Calu3 (cell line): ENCODE data around the gene GINS1. TPM values are rescaled to one million over a fixed set of nuclear protein-coding genes. Genes with fewer than 3 reads are reported as not detected.

Experiments used
- BruUV-seq: library from RNA; stranded (reverse); fragments of 400-500 nt; replicated peaks from 2 replicates; lab custom pipeline; 2021; lab: Mats Ljungman, UMichigan
- CTCF ChIA-PET: fragments of 300-600 bp; sonication (Branson Sonifier 250); formaldehyde crosslinking; loops from one replicate; lab custom pipeline; 2022; ENCODE audit warnings: antibody characterized with exemption; lab: Charles Lee
- DNase-seq: peaks from one replicate; pipeline ENCODE4 v3.0.0; 2022
- H3K27ac Mint-ChIP-seq: one replicate; pipeline ENCODE4 v1.8.0; 2022; ENCODE audit warnings: mixed read lengths; ENCODE audit not compliant: unreplicated experiment
- H3K27me3 Mint-ChIP-seq: one replicate; pipeline ENCODE4 v1.8.0; 2022; ENCODE audit warnings: mixed read lengths; ENCODE audit not compliant: unreplicated experiment
- H3K36me3 Mint-ChIP-seq: one replicate; pipeline ENCODE4 v1.8.0; 2022; ENCODE audit warnings: mild to moderate bottlenecking, moderate library complexity, mixed read lengths; ENCODE audit not compliant: insufficient read depth, unreplicated experiment
- H3K4me1 Mint-ChIP-seq: one replicate; pipeline ENCODE4 v1.8.0; 2022; ENCODE audit warnings: mild to moderate bottlenecking, low read depth, mixed read lengths; ENCODE audit not compliant: unreplicated experiment
- H3K4me3 Mint-ChIP-seq: one replicate; pipeline ENCODE4 v1.8.0; 2022; ENCODE audit warnings: mild to moderate bottlenecking, low read depth, moderate library complexity, mixed read lengths; ENCODE audit not compliant: unreplicated experiment
- H3K9me3 Mint-ChIP-seq: one replicate; pipeline ENCODE4 v1.8.0; 2022; ENCODE audit warnings: low read depth, mixed read lengths; ENCODE audit not compliant: unreplicated experiment
- CTCF ChIP-seq: fragments of 200-600 bp; IDR thresholded peaks from one replicate; pipeline ENCODE4 v1.8.0; 2022; ENCODE audit warnings: antibody characterized with exemption; ENCODE audit not compliant: unreplicated experiment
- intact Hi-C: fragments of 100-400 bp; cut with micrococcal nuclease; formaldehyde crosslinking; loops from one replicate; pipeline ENCODE4 v1.10.0; 2022; ENCODE audit not compliant: unreplicated experiment
- total RNA-seq: library from RNA; stranded (reverse); gene quantifications from 2 replicates; pipeline ENCODE4 v1.2.3, GENCODE V29; 2022

Gene GINS1
- total RNA-seq, 1 experiment from 2014 or later: 10.3 TPM

DNA sequence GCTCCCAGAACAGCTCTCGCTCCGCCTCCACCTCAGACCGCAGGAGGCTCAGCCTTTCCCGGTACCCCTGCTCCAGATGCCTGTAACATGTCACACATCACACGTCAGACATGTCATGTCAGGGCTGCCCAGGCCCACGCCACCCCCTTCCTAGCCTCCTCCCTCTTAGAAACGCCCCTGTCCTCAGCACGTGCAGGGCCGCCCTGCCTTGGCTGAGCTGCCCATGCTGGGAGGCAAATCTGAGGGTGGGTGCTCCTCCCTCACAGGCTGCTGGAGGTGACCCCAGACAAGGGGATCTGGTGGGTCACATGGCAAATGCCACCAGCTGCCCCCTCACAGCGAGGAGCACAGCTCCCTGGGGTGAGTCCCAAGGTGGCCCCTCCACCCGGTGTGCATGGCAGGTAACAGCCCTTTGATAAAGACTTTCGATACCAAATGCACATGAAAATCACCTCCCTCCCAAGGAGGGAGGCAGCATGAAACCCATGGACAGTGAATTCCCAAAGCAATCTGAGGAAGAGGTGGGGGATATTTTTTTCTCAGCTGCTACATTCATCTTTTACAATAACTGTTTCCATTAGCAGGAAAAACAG lies 84.1 kb downstream of the GINS1 start:
- CTCF ChIA-PET: no interaction called here
- DNase-seq: no peak
- BruUV-seq: no TSS peak
- intact Hi-C loops: no loop called here
- Mint-ChIP-seq H3K27me3 (no peaks in the 10 kb centered on the region), H3K27ac (no peak overlapping the region), H3K36me3 (no peaks in the 10 kb centered on the region), H3K4me1 (no peaks in the 10 kb centered on the region), H3K4me3 (no peak overlapping the region), H3K9me3 (no peaks in the 10 kb centered on the region)
- TF ChIP-seq CTCF: no peak

DNA sequence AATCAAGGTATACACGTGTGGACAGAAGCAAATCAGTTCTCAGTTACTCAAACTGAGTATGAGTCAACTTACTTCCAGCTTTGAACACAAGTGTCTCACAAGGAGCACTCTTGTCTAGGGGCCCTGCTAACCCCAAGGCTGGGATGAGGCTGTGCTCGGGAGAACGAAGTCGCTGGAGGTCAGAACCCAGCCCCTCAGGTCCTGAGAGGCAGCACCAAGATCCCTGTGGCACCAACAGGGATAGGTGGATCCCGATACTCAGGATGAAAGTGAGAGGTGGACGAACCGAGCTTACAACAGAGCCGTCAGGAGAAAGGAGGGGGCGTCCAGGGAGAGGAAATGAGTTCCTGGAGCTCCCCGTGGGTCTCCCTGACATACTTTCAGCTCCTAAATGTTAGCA lies 85.7 kb downstream of the GINS1 start:
- Mint-ChIP-seq H3K9me3 (no peaks in the 10 kb centered on the region), H3K27me3 (no peaks in the 10 kb centered on the region), H3K36me3 (peaks cover under 1% of the 10 kb centered on the region), H3K4me1 (no peaks in the 10 kb centered on the region), H3K4me3 (no peak overlapping the region), H3K27ac (no peak overlapping the region)
- DNase-seq: no peak
- no TSS peak for BruUV-seq
- intact Hi-C loops: no loop called here
- CTCF ChIA-PET: no interaction called here
- no peak for TF ChIP-seq CTCF

DNA sequence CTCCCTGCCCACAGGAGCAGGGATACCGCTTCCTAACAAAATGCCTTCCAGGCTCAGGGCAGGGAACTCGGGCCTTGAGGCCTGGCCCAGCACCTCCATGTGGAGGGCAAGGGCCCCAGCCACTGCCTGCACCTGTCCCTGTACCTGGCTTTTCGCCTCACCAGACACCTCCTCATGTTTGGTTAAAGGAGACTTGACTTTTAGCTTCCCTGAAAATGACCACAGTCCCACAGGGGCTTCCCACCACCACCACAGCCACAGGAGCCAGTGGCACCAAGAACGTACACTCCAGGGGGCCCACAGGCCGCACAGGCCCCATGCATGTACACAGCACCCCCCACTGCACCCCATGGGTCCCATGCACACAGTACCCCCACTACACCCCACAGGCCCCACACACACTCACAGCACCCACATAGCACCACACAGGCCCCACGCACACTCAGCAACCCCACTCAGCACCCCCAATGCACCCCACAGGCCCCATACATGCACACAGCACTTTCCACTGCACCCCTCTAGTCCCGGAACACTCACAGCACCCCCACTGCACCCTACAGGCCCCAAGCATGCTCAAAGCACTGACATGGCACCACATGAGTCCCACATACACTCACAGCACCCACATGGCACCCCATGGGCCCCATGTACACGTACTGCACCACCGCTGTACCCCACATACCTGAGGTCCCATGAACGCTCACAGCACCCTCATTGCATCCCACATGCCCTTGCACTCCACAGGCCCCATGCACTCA lies 86.5 kb downstream of the GINS1 start:
- no TSS peak for BruUV-seq
- H3K27me3 Mint-ChIP-seq: no peaks in the 10 kb centered on the region
- H3K27ac Mint-ChIP-seq: no peak overlapping the region
- peaks cover 4% of the 10 kb centered on the region for H3K36me3 Mint-ChIP-seq
- H3K4me3 Mint-ChIP-seq: no peak overlapping the region
- no peak for TF ChIP-seq CTCF
- no peaks in the 10 kb centered on the region for H3K9me3 Mint-ChIP-seq
- CTCF ChIA-PET: no interaction called here
- DNase-seq: no peak
- intact Hi-C loops: no loop called here
- no peaks in the 10 kb centered on the region for H3K4me1 Mint-ChIP-seq

DNA sequence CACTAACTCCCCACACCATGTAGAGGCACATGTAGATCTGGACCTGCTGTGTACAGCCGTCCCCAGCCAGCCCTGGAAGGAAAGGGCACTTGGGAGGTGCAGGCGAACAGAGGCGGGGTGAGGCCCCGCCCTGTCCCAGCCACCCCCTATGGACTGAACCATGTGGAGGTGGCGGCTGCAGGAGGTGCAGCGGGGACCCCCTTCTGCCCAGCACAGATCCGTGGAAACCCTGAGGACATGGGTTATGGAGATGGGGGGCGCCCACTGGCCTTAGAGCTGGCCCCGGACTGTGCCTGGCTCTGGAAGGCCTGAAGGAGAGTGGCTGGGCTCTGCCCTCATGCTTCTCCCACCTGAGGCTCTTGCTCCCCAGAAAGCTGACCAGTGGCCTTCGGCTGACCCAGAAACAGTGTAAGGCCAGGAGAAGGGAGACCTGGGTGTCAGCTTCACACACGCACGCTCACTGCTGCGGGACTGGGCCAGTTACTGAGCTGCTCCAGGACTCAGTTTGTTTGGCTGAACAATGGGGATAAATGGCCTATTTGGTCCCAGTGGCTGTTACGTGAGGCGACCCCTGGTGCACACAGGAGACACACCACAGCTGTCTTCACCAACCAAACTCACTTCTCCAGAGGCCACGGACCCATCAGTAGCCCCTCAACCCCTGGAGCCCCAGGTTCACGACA lies 87.2 kb downstream of the GINS1 start:
- DNase-seq: no peak
- CTCF ChIA-PET: no interaction called here
- Mint-ChIP-seq H3K36me3 (peaks cover 4% of the 10 kb centered on the region), H3K4me3 (no peak overlapping the region), H3K9me3 (no peaks in the 10 kb centered on the region), H3K27ac (no peak overlapping the region), H3K4me1 (no peaks in the 10 kb centered on the region), H3K27me3 (no peaks in the 10 kb centered on the region)
- intact Hi-C loops: no loop called here
- no TSS peak for BruUV-seq
- no peak for TF ChIP-seq CTCF
